NT2/D1 (cell line): ENCODE results near the gene RPS6KC1.

Experiments
- SUZ12 ChIP-seq: IDR thresholded peaks from 2 replicates; pipeline ENCODE4 v1.6.1; 2011; ENCODE audit not compliant: insufficient read length, insufficient read depth; ENCODE audit errors: extremely low read depth
- YY1 ChIP-seq: IDR thresholded peaks from 2 replicates; pipeline ENCODE4 v1.6.1; 2011; ENCODE audit not compliant: insufficient read length, insufficient read depth
- ZNF274 ChIP-seq: IDR thresholded peaks from 2 replicates; pipeline ENCODE4 v1.6.1; 2011; ENCODE audit warnings: mild to moderate bottlenecking, low read depth, low read length

DNA sequence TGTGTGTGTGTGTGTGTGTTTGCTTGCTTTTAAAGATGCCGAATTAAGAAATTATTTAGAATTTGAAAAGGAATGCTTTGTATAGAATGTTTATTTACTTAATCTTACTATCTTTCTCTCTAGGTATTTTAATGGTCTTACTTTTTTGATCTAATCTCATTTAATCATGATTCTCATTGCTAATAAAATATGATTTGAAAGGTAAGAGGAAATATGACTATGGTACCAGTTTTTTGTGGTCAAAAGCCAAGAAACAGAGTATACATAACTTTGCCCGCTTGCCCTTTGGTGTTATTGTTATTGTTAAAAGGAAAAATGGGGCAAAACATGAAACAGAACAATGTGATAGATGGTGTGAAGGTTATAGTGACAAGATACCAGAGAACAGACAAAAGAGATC is 74.6 kb downstream of the RPS6KC1 start:
- TF ChIP-seq YY1 (no peak), SUZ12 (no peak), ZNF274 (no peak)
